IMR-90 (cell line): Measurements from ENCODE around the gene DHRS3.

Experiments
- BHLHE40 ChIP-seq: fragments of 150-350 bp; IDR thresholded peaks from 2 replicates; pipeline ENCODE4 v1.6.1; 2016; ENCODE audit warnings: mild to moderate bottlenecking, low read depth, low read length
- CEBPB ChIP-seq: IDR thresholded peaks from 2 replicates; pipeline ENCODE4 v1.6.1; 2012; ENCODE audit warnings: low read depth, low read length, improper control_type of control experiment
- CHD1 ChIP-seq: IDR thresholded peaks from 2 replicates; pipeline ENCODE4 v1.6.1; 2012; ENCODE audit warnings: low read depth, low read length, improper control_type of control experiment
- CTCF ChIP-seq: conservative IDR thresholded peaks from 2 replicates; pipeline ENCODE4 v1.5.1; 2012; ENCODE audit warnings: mild to moderate bottlenecking, low read depth, low read length, improper control_type of control experiment
- MAFK ChIP-seq: IDR thresholded peaks from 2 replicates; pipeline ENCODE4 v1.6.1; 2012; ENCODE audit warnings: low read depth, low read length, improper control_type of control experiment
- MAZ ChIP-seq: IDR thresholded peaks from 2 replicates; pipeline ENCODE4 v1.6.1; 2012; ENCODE audit warnings: low read depth, mild to moderate bottlenecking, low read length, improper control_type of control experiment, moderate library complexity, borderline replicate concordance
- MXI1 ChIP-seq: IDR thresholded peaks from 2 replicates; pipeline ENCODE4 v1.6.1; 2012; ENCODE audit warnings: low read depth, mild to moderate bottlenecking, low read length, moderate library complexity, borderline replicate concordance
- POLR2A ChIP-seq: IDR thresholded peaks from 2 replicates; pipeline ENCODE4 v1.6.1; 2012; ENCODE audit warnings: mild to moderate bottlenecking, low read depth, low read length
- RAD21 ChIP-seq: IDR thresholded peaks from 2 replicates; pipeline ENCODE4 v1.6.1; 2012; ENCODE audit warnings: low read length, improper control_type of control experiment
- RFX5 ChIP-seq: IDR thresholded peaks from 2 replicates; pipeline ENCODE4 v1.8.0; 2012; ENCODE audit warnings: low read depth, mild to moderate bottlenecking, low read length, moderate library complexity
- SMC3 ChIP-seq: fragments of 150-350 bp; IDR thresholded peaks from 2 replicates; pipeline ENCODE4 v1.6.1; 2016; ENCODE audit warnings: low read depth, mild to moderate bottlenecking, antibody characterized with exemption, low read length, moderate library complexity

GRCh38 chr1:12614402-12615158 lies 3.4 kb downstream of the DHRS3 start:
- TF ChIP-seq CTCF, result no peak
- no peak for TF ChIP-seq CEBPB
- TF ChIP-seq MAZ, result no peak
- no peak for TF ChIP-seq RAD21
- no peak for TF ChIP-seq POLR2A
- no peak for TF ChIP-seq MXI1
- no peak for TF ChIP-seq CHD1
- no peak for TF ChIP-seq MAFK
- no peak for TF ChIP-seq SMC3
- TF ChIP-seq RFX5, result no peak
- TF ChIP-seq BHLHE40, result no peak
